PC-9 (cell line): ENCODE data around the gene HSF5.

ENCODE experiments used
- EZH2 ChIP-seq: fragments of 200-600 bp; sonication (generic); IDR thresholded peaks from 2 replicates; pipeline ENCODE4 v1.8.0; 2017; ENCODE audit warnings: antibody characterized with exemption, low read depth
- TF ChIP-seq, protein P1 (sequence below): fragments of 200-600 bp; sonication (generic); conservative IDR thresholded peaks from 2 replicates; pipeline ENCODE4 v1.6.1; 2017; ENCODE audit warnings: mixed run types, antibody characterized with exemption, mild to moderate bottlenecking, moderate library complexity

DNA sequence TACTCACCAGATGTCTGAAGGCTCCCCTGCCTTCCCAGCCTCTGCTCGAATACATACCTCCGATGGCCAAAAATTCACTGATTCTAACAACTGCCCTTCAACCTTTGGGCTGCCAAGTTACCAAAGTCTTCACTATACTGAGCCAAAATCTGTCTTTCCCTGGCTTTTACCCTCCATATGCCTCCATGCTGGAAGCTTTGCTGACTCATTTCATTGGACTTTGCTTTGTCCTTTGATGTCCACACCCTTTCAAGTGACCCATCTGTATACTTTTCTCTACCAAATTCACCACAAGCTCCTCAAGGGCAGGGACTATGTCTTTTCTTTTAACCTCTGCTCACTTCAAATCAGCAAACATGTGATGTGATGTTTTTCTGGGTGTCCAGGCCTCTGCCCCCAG lies 47.2 kb upstream of the HSF5 start:
- TF ChIP-seq, protein P1, sequence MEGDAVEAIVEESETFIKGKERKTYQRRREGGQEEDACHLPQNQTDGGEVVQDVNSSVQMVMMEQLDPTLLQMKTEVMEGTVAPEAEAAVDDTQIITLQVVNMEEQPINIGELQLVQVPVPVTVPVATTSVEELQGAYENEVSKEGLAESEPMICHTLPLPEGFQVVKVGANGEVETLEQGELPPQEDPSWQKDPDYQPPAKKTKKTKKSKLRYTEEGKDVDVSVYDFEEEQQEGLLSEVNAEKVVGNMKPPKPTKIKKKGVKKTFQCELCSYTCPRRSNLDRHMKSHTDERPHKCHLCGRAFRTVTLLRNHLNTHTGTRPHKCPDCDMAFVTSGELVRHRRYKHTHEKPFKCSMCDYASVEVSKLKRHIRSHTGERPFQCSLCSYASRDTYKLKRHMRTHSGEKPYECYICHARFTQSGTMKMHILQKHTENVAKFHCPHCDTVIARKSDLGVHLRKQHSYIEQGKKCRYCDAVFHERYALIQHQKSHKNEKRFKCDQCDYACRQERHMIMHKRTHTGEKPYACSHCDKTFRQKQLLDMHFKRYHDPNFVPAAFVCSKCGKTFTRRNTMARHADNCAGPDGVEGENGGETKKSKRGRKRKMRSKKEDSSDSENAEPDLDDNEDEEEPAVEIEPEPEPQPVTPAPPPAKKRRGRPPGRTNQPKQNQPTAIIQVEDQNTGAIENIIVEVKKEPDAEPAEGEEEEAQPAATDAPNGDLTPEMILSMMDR = no peak
- no peak for TF ChIP-seq EZH2
